Colonic mucosa (tissue), 4 donors: Measurements from ENCODE around the gene ANO1. TPM values are rescaled to one million over a fixed set of nuclear protein-coding genes. Genes with fewer than 3 reads are reported as not detected.

Experiments
- DNase-seq: peaks from one replicate; pipeline ENCODE4 v3.0.0-alpha.2; 2020
- H3K27ac ChIP-seq: fragments of 200-600 bp; one replicate; pipeline ENCODE4 v1.8.0; 2021
- H3K27me3 ChIP-seq: fragments of 200-600 bp; one replicate; pipeline ENCODE4 v1.8.0; 2021
- H3K36me3 ChIP-seq: fragments of 200-600 bp; one replicate; pipeline ENCODE4 v1.8.0; 2021
- H3K4me1 ChIP-seq: fragments of 200-600 bp; one replicate; pipeline ENCODE4 v1.8.0; 2021; ENCODE audit warnings: mild to moderate bottlenecking
- H3K4me3 ChIP-seq: fragments of 200-600 bp; one replicate; pipeline ENCODE4 v1.8.0; 2021
- H3K9ac ChIP-seq, 2 donors: one replicate each; pipeline ENCODE4 v1.7.0; 2013; ENCODE audit warnings: control low read depth in 2 of 2, low read depth in 2 of 2, low read length in 2 of 2
- H3K9me3 ChIP-seq: fragments of 200-600 bp; one replicate; pipeline ENCODE4 v1.8.0; 2021
- CTCF ChIP-seq: fragments of 200-600 bp; IDR thresholded peaks from one replicate; pipeline ENCODE4 v1.8.0; 2022; ENCODE audit warnings: antibody characterized with exemption, mild to moderate bottlenecking
- intact Hi-C: fragments of 100-400 bp; cut with DNase I; formaldehyde crosslinking; loops from one replicate; pipeline ENCODE4 v1.14.1; 2022
- total RNA-seq, 2 donors: library from RNA; stranded (reverse); fragmentation: NEBNext Ultra II Directional in 1 of 2; extraction: Animal tissue kit (Norgen Biotek cat#: 25700) in 1 of 2; gene quantifications; one replicate each; pipeline ENCODE4 v1.2.1, GENCODE V29; 2021
- donor health status: healthy.
- donor health status: DM: no; HTN: no; CAD: no.
- donor health status: DM: no; HTN: no; CAD: no.

ANO1 gene
- total RNA-seq, 2 donors from 2014 or later, result 8.3 to 16.4 TPM

GRCh38 chr11:70186420-70186819, 108.3 kb downstream of the ANO1 start:
- no peaks in the 10 kb centered on the region for H3K4me1 ChIP-seq
- intact Hi-C loops, result no loop called here
- H3K4me3 ChIP-seq, result no peak overlapping the region
- no peaks in the 10 kb centered on the region for H3K36me3 ChIP-seq
- no peak for DNase-seq
- no peaks in the 10 kb centered on the region for H3K27me3 ChIP-seq
- TF ChIP-seq CTCF, result no peak
- no peak overlapping the region for H3K27ac ChIP-seq
- H3K9me3 ChIP-seq, result no peaks in the 10 kb centered on the region
- H3K9ac ChIP-seq, result no peak overlapping the region

DNA sequence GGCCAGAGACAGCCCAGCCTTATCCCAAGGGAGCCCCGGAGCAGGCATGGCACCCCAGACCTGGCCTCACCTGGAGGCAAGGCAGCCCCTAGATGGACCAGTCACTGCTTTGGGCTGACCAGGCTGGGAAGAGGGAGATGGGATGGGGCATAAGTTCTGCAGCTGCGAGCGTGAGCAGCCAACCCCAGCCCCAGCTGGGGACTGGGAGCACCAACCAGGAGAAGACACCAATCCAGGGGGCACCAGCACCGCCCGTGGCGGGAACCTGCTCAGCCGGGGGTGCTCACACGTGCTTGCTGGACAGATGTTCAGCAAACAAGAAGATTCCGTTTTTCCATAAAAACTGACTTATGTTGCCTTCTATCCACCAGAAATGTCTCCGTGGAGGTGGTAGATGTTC, 108.8 kb downstream of the ANO1 start:
- Histone ChIP-seq H3K9me3 (no peaks in the 10 kb centered on the region), H3K27ac (no peak overlapping the region), H3K4me3 (no peak overlapping the region), H3K4me1 (no peaks in the 10 kb centered on the region), H3K9ac (no peak overlapping the region), H3K36me3 (no peaks in the 10 kb centered on the region), H3K27me3 (no peaks in the 10 kb centered on the region)
- intact Hi-C loops, result no loop called here
- DNase-seq, result no peak
- no peak for TF ChIP-seq CTCF

- TF ChIP-seq CTCF, result no peak
- Histone ChIP-seq H3K27ac (no peak overlapping the region), H3K27me3 (no peaks in the 10 kb centered on the region), H3K9me3 (no peaks in the 10 kb centered on the region), H3K4me1 (no peaks in the 10 kb centered on the region), H3K36me3 (no peaks in the 10 kb centered on the region), H3K9ac (no peak overlapping the region), H3K4me3 (no peak overlapping the region)
- no peak for DNase-seq
- intact Hi-C loops, result no loop called here
Measured at GRCh38 chr11:70187771-70188170, 109.7 kb downstream of the ANO1 start.

DNA sequence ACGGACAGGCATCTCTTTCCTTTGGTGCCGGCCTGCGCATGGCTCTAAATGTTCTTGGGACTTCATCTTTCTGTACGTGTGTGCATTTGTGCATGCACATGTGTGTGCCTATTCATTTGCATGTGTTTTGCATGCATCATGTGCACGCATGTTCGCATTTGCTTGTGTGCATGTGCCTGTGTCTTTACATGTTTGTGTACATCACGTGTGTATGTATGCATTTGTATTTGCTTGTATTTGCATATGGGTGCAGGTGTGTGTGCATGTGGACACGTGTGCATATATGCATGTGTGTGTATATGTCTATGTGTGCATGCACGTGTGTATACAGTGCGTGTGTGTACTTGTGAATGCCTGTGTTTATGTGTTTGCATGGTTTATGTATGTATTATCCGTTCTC, 111.5 kb downstream of the ANO1 start:
- Histone ChIP-seq H3K4me3 (no peak overlapping the region), H3K4me1 (no peaks in the 10 kb centered on the region), H3K9ac (no peak overlapping the region), H3K9me3 (no peaks in the 10 kb centered on the region), H3K36me3 (no peaks in the 10 kb centered on the region), H3K27ac (no peak overlapping the region), H3K27me3 (no peaks in the 10 kb centered on the region)
- no peak for DNase-seq
- no peak for TF ChIP-seq CTCF
- intact Hi-C loops, result loop anchor here (2.0 kb wide), 1 partner anchor 271 kb away; no protein-coding TSS in a partner anchor

GRCh38 chr11:70191495-70192140, 113.5 kb downstream of the ANO1 start:
- peak; percentile 85 for TF ChIP-seq CTCF

More at GRCh38 chr11:70191495-70192140, 113.5 kb downstream of the ANO1 start:
- Histone ChIP-seq H3K36me3 (no peaks in the 10 kb centered on the region), H3K4me1 (no peaks in the 10 kb centered on the region), H3K9ac (no peak overlapping the region), H3K27ac (no peak overlapping the region), H3K4me3 (no peak overlapping the region), H3K27me3 (no peaks in the 10 kb centered on the region), H3K9me3 (no peaks in the 10 kb centered on the region)
- DNase-seq, result peak; percentile 72
- intact Hi-C loops, result loop anchor here (2.0 kb wide), 1 partner anchor 273 kb away; no protein-coding TSS in a partner anchor
